ENCODE data around the gene SLC35F4. TPM values are rescaled to one million over a fixed set of nuclear protein-coding genes. Genes with fewer than 3 reads are reported as not detected.

SLC35F4 gene
- total RNA-seq, result not detected

DNA sequence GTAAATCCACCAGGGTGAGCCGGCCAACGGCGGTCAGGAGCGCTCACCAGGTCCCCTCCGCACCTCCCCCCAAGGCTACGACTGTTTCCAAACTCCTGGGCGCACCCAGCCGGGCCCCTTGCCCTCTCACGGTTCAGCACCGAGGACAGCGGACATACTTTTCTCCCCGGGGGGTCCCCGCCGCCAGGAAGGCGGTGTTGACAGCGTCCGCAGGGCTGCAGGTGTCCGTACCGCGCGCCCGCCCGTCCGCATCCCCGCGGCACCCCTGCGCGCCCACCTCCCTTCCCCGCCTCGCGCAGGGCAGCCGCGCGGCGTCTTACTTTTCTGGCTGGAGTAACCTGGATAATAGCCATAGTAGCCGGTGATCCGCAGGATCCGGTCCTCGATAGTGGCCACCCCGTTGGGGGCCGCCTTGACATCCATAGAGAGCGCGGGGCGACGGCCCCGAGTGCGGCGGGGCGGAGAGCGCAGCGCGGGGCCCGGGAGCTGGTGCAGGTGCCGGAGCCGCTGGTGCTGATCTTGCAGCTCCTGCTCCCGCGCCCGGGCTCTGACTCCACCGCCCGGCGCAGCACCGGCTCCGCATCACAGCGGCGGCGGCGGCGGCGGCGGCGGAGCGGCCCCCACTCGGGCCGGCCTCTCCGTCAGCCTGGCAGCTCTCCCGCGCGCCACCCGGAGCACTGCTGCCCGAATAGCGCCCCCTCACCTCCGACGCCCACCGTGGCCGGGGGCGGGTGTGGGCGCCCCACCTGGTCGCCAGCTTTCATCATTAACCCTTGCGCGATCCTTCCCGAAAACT, at the start of gene SLC35F4:
Gene SLC35F4 (minus strand): TSS at position 690 of the 796 bp plus-strand sequence.
- no peaks in the 10 kb centered on the region for H3K36me3 Mint-ChIP-seq
- ChIA-PET POLR2A (no interaction called here), CTCF (no interaction called here)
- H3K27ac Mint-ChIP-seq, result no peak within 1 kb of the TSS
- peaks cover 18% of the 10 kb centered on the region for H3K27me3 Mint-ChIP-seq
- no peaks in the 10 kb centered on the region for H3K9me3 Mint-ChIP-seq
- DNase-seq, result no peak
- H3K4me1 Mint-ChIP-seq (ENCODE audit: low read depth), result no peaks in the 10 kb centered on the region
- intact Hi-C loops (cut with micrococcal nuclease), result no loop called here
- no peak within 1 kb of the TSS for H3K4me3 Mint-ChIP-seq

DNA sequence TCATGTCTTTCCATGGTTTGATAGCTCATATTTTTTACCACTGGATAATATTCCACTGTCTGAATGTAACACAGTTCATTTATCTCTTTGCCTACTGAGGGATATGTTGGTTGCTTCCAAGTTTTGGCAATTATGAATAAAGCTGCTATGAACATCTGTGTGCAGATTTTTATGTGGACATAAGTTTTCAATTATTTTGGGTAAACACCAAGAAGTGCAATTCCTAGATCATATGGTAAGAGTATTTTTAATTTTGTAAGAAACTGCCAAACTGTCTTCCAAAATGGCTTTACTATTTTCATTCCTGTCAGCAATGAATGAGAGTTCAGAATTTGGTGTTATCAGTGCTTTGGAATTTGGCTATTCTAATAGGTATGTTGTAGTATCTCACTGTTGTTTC, 43.7 kb upstream of the SLC35F4 start:
- ChIA-PET POLR2A (no interaction called here), CTCF (no interaction called here)
- no peaks in the 10 kb centered on the region for H3K36me3 Mint-ChIP-seq
- H3K27me3 Mint-ChIP-seq, result peaks cover 3% of the 10 kb centered on the region
- no peak overlapping the region for H3K4me3 Mint-ChIP-seq
- H3K4me1 Mint-ChIP-seq (ENCODE audit: low read depth), result no peaks in the 10 kb centered on the region
- intact Hi-C loops (cut with micrococcal nuclease), result no loop called here
- H3K27ac Mint-ChIP-seq, result no peak overlapping the region
- no peak for DNase-seq
- H3K9me3 Mint-ChIP-seq, result no peaks in the 10 kb centered on the region

DNA sequence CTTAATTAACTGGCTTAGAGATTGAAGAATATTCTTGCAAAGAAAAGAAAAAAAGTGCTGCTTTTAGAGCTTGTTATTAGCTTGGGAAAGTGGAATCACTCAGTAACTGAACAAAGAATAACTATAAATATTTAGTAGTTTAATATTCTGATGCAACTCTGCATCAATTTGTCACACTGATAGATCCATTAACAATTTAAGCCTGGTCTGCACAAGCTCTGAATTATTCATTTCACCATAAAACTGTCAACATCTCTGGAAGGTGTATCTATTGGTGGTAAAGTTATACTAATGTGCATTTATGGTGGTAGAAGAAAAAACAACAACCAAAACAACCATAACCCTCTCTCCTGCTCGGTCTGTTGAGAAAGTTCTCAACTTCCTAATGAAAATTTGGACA, 38.1 kb upstream of the SLC35F4 start:
- ChIA-PET CTCF (no interaction called here), POLR2A (no interaction called here)
- Mint-ChIP-seq H3K27me3 (peaks cover 2% of the 10 kb centered on the region), H3K4me1 (ENCODE audit: low read depth) (no peaks in the 10 kb centered on the region), H3K27ac (no peak overlapping the region), H3K9me3 (no peaks in the 10 kb centered on the region), H3K36me3 (no peaks in the 10 kb centered on the region), H3K4me3 (no peak overlapping the region)
- no peak for DNase-seq
- intact Hi-C loops (cut with micrococcal nuclease), result no loop called here

DNA sequence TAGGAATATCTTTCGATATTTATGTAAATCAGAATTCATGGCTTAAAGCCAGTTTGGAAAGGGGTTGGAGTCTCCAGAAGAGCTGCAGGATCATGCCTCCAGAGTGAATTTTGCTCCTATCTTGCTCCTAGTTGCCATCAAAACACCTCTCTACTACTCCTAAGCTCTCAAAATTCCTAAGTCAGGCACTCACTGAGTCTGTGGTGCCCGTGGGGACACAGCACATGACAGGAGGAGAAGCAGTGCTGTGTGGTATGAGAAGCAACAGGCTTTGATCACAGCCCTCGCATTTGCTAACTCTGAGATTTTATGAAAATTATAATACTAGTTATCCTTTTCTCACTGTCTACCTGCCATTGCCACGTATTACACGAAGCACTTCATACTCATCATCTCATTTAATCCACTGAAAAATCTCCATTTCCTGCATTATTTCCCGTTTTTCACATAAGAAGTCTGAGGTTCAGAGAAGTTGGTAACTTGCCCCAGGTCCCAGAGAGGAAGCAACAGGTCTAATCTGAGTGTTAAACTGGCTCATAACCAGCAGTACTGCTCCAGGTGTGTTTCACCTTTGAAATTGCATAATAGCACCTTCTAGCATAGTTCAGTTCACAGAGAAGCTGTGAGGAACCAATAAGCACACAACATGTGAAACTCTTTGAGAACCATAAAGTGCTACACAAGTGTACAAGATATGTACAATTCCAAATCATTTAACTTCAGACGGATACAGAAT, 33.1 kb upstream of the SLC35F4 start:
- Mint-ChIP-seq H3K9me3 (no peaks in the 10 kb centered on the region), H3K27me3 (peaks cover 4% of the 10 kb centered on the region), H3K4me1 (ENCODE audit: low read depth) (no peaks in the 10 kb centered on the region), H3K27ac (no peak overlapping the region), H3K4me3 (no peak overlapping the region), H3K36me3 (no peaks in the 10 kb centered on the region)
- ChIA-PET CTCF (no interaction called here), POLR2A (no interaction called here)
- intact Hi-C loops (cut with micrococcal nuclease), result no loop called here
- DNase-seq, result no peak

DNA sequence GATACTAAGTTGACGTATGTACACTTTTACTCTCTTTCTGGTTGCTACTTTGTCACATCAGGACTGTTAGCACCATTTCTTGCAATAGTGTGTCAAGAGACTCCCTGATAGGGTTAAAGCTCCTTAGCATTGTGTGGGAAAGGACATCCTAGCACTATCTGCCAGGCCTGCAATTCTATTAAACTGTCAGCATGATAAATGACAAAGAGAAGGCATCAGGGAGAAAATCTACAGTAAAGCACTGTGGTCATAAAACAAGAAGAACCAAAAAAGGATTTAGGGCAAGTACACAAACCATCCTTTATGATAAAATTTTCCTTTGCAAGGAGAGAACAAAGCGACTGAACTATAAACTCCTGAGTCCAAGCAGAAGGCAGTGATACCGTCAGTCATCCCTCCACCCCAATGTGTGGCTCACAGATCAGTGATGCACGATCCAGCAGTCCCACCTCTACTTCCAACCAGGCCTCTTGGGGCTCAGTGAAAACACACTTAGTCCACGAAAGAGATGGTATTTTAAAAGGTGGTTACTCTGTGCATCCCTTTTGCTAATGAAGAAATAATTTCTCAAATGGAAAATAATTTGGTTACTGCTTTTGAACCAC, 31.4 kb upstream of the SLC35F4 start:
- Mint-ChIP-seq H3K4me1 (ENCODE audit: low read depth) (no peaks in the 10 kb centered on the region), H3K9me3 (no peaks in the 10 kb centered on the region), H3K27ac (no peak overlapping the region), H3K36me3 (no peaks in the 10 kb centered on the region), H3K4me3 (no peak overlapping the region), H3K27me3 (peaks cover 4% of the 10 kb centered on the region)
- POLR2A ChIA-PET, result no interaction called here
- CTCF ChIA-PET, result no interaction called here
- intact Hi-C loops (cut with micrococcal nuclease), result no loop called here
- DNase-seq, result no peak

DNA sequence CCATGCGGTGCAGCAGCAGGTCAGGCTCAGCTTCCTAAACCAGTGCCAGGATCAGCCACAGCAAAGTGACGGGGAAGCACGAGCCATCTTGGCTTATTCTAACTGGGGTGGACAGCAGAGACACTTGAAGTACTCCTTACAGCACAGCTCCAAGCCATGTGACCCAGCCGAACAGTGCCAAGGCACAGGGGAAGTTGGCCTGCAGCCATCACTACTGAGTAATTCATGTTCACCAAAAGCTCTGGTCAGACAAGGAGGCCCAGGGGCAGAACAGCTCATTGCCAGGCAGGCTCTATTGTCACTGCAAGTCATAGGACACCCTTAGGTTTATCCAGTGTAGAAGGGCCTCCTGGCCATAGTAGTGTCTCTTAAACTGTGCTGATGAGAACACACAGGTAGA, 23.4 kb upstream of the SLC35F4 start:
- DNase-seq, result no peak
- CTCF ChIA-PET, result no interaction called here
- POLR2A ChIA-PET, result no interaction called here
- Mint-ChIP-seq H3K27me3 (no peaks in the 10 kb centered on the region), H3K9me3 (no peaks in the 10 kb centered on the region), H3K36me3 (no peaks in the 10 kb centered on the region), H3K4me1 (ENCODE audit: low read depth) (no peaks in the 10 kb centered on the region), H3K27ac (no peak overlapping the region), H3K4me3 (no peak overlapping the region)
- intact Hi-C loops (cut with micrococcal nuclease), result no loop called here

DNA sequence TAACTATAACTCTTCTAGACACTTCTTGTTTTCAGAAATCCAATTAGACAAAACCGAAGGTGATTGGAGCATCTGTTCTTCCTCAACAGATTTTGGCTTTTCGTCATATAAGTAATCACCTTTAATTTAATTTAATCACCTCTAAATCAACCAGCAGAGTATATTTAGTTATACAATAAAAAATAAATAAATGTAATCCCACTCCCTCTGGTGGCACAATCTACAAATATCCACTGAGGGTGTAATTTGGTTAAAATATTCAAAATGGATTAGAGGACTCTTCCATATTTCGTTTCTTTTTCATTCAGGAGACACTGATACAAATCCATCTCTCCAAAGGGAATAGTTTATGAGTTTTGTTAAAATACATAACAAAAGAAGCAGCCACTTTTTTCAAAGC, 18.3 kb upstream of the SLC35F4 start:
- Mint-ChIP-seq H3K4me1 (ENCODE audit: low read depth) (no peaks in the 10 kb centered on the region), H3K27ac (no peak overlapping the region), H3K36me3 (no peaks in the 10 kb centered on the region), H3K27me3 (peaks cover 7% of the 10 kb centered on the region), H3K9me3 (no peaks in the 10 kb centered on the region), H3K4me3 (no peak overlapping the region)
- POLR2A ChIA-PET, result no interaction called here
- DNase-seq, result no peak
- CTCF ChIA-PET, result no interaction called here
- intact Hi-C loops (cut with micrococcal nuclease), result no loop called here

DNA sequence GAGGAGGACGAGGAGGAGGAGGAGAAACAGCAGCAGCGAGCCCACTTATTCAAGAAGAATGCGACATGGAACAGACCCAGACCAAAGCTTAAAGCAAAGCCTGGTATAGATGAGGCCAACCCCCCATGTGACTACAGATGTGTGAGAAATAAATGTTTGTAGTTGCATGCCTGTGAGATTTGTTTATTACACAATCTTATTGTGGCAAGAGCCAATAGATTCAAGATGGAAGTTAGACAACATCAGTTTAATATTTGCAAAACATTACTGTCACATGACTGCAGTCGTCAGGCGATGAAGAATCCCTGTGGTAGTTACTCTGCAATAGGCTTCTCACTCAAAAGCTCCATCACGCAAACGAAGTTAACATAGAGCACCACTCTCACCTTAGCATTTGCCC, 17.2 kb upstream of the SLC35F4 start:
- no peak overlapping the region for H3K27ac Mint-ChIP-seq
- no peak for DNase-seq
- no peak overlapping the region for H3K4me3 Mint-ChIP-seq
- H3K36me3 Mint-ChIP-seq, result no peaks in the 10 kb centered on the region
- no peaks in the 10 kb centered on the region for H3K4me1 Mint-ChIP-seq (ENCODE audit: low read depth)
- intact Hi-C loops (cut with micrococcal nuclease), result no loop called here
- ChIA-PET CTCF (no interaction called here), POLR2A (no interaction called here)
- peaks cover 7% of the 10 kb centered on the region for H3K27me3 Mint-ChIP-seq
- peaks cover 6% of the 10 kb centered on the region for H3K9me3 Mint-ChIP-seq

DNA sequence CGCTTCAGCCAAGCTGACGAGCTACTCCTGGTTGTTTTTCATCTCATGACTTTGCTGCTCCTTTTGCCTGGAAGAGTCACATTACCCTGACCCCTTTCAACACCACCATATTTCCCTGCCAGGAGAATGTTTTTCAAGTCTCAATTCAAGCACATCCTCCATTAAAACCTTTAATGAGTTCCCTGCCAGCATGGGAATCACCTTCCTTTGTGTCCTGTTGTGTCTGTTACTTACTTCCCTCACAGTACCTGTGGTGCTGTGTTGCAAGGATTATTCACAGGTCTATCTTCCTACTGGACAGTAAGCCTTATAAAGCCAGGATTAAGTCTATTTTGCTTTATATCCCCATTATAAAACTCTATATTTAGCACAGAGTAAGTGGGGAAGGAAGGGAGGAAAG, 13.6 kb upstream of the SLC35F4 start:
- intact Hi-C loops (cut with micrococcal nuclease), result no loop called here
- no peak for DNase-seq
- CTCF ChIA-PET, result no interaction called here
- peaks cover 7% of the 10 kb centered on the region for H3K27me3 Mint-ChIP-seq
- POLR2A ChIA-PET, result no interaction called here
- no peak overlapping the region for H3K4me3 Mint-ChIP-seq
- H3K4me1 Mint-ChIP-seq (ENCODE audit: low read depth), result no peaks in the 10 kb centered on the region
- no peaks in the 10 kb centered on the region for H3K36me3 Mint-ChIP-seq
- peaks cover 8% of the 10 kb centered on the region for H3K9me3 Mint-ChIP-seq
- no peak overlapping the region for H3K27ac Mint-ChIP-seq

DNA sequence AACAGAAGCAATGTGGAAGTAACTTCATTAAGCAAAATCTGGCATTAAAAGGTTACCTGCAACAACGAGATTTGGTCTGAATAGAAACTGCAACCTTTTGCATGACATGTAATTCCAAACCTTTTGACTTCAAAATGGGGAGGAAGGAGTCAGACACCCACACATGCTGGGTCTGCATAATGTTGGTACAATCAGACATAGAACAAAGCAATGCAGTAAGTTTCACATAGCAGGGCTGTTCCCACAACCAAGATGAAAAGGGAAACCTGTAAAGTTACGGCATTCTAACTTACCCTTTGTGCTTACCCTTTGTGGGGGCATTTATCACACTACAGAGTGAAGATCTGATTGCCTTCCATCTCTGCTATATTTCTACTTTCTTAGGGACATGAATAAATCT, 10.1 kb upstream of the SLC35F4 start:
- ChIA-PET CTCF (no interaction called here), POLR2A (no interaction called here)
- peaks cover 8% of the 10 kb centered on the region for H3K9me3 Mint-ChIP-seq
- no peaks in the 10 kb centered on the region for H3K4me1 Mint-ChIP-seq (ENCODE audit: low read depth)
- intact Hi-C loops (cut with micrococcal nuclease), result no loop called here
- no peaks in the 10 kb centered on the region for H3K36me3 Mint-ChIP-seq
- no peak overlapping the region for H3K27ac Mint-ChIP-seq
- H3K4me3 Mint-ChIP-seq, result no peak overlapping the region
- H3K27me3 Mint-ChIP-seq, result peaks cover 3% of the 10 kb centered on the region
- DNase-seq, result no peak

DNA sequence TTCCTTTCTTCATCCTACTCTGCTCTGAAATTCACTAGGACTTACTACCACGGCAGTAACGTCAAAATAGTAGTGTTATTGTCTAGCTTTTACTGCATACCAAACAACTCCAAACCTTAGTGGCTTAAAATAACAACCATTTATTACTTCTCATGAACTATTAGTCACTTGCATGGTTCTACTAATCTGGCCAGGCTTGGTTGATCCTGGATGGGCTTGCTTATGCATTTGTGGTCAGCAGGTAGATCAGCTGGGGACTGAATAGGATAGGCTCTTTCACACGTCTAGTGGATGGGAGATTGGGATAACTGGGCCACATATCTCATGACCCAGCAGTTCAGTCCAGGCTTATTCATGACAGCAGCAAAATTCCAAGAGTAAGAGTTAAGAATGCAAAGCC, 9.4 kb upstream of the SLC35F4 start:
- ChIA-PET POLR2A (no interaction called here), CTCF (no interaction called here)
- intact Hi-C loops (cut with micrococcal nuclease), result no loop called here
- Mint-ChIP-seq H3K4me1 (ENCODE audit: low read depth) (no peaks in the 10 kb centered on the region), H3K9me3 (peaks cover 8% of the 10 kb centered on the region), H3K4me3 (no peak overlapping the region), H3K27ac (no peak overlapping the region), H3K27me3 (no peaks in the 10 kb centered on the region), H3K36me3 (no peaks in the 10 kb centered on the region)
- no peak for DNase-seq

DNA sequence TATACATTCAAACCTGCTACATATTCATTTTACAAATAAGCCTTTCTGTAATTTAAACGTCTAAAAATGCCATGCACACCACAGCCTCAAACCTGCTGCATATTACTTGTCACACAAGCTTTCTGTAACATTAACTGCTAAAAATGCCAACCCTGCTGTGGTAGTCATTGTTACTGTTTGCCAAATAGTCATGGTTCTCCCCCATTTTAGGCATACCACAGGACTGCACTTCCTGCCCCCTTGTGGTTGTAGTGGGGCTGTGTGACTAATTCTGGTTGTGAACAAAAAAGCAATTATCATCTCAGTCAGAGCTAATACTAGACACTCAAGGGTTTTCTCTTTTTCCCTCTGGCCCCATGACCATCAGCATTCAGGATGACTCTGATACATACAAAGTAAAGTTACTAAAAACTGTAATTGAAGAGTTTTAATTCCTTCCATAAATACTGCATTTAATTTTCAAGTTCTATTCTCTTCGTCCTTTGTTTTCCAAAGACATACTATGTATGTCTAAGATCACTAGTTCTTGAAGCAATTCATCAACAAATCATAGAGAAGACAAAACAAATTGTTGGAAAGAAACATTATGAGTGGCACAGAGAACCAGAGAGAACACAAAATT, 5.7 kb upstream of the SLC35F4 start:
- peaks cover 3% of the 10 kb centered on the region for H3K27me3 Mint-ChIP-seq
- H3K36me3 Mint-ChIP-seq, result no peaks in the 10 kb centered on the region
- H3K27ac Mint-ChIP-seq, result no peak overlapping the region
- peak; percentile 27 for DNase-seq
- POLR2A ChIA-PET, result no interaction called here
- H3K4me3 Mint-ChIP-seq, result no peak overlapping the region
- no peaks in the 10 kb centered on the region for H3K4me1 Mint-ChIP-seq (ENCODE audit: low read depth)
- CTCF ChIA-PET, result interaction anchor here (1.0 kb wide), 1 partner anchor 384 kb away, joined by 4 read pairs; no protein-coding TSS in a partner anchor
- H3K9me3 Mint-ChIP-seq, result no peaks in the 10 kb centered on the region
- intact Hi-C loops (cut with micrococcal nuclease), result no loop called here

Data from activated CD4-positive, alpha-beta memory T cell treated with anti-CD3 and anti-CD28 coated beads for 36 hours (primary cell).